MM.1S (cell line): ENCODE results near the gene SYNE1.

Source experiments
- EZH2 ChIP-seq: fragments of 300-600 bp; sonication (generic); optimal IDR thresholded peaks from 2 replicates; pipeline ENCODE3; 2017; ENCODE audit warnings: low read depth, mild to moderate bottlenecking, antibody characterized with exemption, low read length, mixed read lengths
- TF ChIP-seq, protein P1 (sequence below): fragments of 300-600 bp; sonication (generic); IDR thresholded peaks from 2 replicates; pipeline ENCODE4 v1.5.1; 2016; ENCODE audit warnings: antibody characterized with exemption, low read length, mixed read lengths

DNA sequence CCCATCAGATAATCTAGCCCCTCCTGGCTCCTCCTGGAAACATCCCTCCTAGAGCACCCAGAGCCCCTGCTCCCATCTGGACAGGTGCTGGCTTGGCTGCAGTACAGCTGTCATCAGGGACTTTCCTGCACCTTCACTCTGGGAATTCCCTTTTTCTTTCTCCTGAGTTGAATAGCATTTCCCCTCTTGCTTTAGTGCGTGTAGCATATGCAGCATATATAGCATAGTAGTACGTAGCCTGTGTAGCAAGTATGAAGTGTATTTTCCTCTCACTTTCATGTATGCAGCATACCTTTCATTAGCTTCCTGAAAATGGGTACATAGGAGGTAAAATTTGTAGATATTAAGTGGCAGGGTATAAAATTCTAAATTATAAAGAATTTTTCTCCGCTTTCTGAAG lies 476.8 kb downstream of the SYNE1 start:
- TF ChIP-seq, protein P1, sequence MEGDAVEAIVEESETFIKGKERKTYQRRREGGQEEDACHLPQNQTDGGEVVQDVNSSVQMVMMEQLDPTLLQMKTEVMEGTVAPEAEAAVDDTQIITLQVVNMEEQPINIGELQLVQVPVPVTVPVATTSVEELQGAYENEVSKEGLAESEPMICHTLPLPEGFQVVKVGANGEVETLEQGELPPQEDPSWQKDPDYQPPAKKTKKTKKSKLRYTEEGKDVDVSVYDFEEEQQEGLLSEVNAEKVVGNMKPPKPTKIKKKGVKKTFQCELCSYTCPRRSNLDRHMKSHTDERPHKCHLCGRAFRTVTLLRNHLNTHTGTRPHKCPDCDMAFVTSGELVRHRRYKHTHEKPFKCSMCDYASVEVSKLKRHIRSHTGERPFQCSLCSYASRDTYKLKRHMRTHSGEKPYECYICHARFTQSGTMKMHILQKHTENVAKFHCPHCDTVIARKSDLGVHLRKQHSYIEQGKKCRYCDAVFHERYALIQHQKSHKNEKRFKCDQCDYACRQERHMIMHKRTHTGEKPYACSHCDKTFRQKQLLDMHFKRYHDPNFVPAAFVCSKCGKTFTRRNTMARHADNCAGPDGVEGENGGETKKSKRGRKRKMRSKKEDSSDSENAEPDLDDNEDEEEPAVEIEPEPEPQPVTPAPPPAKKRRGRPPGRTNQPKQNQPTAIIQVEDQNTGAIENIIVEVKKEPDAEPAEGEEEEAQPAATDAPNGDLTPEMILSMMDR = no peak
- no peak for TF ChIP-seq EZH2
